NCI-H128 (cell line): Measurements from ENCODE around the gene ZNF700.
"Not testable (repeated sequence)": the region's sequence is repeated elsewhere in the genome, so short reads cannot be mapped to it uniquely, and the experiment has no call there.

ENCODE experiments used
- DNase-seq: peaks from one replicate; lab custom pipeline; 2025; ENCODE audit not compliant: unreplicated experiment; lab: John Stamatoyannopoulos, UW

ZNF700 gene

DNA sequence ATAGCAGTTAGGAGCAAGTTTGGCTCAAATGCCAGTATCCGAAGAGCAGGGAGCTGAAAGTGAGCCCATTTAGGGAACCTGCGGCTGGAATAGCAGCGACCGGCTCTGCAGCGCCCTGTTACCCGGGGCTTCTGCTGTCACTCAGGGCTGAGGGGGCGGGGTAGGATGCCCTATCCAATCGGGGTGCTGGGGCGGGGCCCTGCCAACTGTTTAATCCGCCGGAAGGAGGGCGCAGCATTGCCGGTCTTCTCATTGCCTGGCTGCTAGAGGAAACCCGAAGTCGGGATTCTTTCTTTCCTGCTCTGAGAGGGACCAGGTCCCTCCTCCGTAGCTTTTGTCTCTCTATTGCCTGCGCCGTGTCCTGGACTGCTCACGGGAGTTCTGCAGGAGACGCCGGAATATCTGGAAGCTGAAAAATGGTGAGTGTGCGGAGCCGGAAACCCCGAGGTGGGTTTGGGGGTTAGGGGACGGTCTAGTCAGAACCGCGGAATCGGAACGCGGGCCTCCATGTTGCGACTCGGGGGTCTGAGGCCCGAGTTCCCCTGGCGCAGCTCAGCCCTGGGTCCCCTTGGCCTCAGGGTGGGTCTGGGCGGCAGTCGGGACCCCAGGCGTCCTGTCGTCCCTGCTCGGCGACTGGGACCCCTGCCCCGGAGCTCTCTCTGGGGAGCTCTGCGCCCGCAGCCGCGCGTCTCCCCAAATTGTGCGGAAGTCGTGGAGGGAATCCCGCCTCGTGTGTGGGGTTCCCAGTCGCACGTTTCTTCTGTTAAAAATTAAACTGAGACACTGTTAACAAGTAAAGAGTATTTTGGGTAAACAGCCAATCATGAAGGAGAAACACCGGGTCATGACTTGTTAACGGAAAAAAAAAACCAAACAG, 62.7 kb downstream of the ZNF700 start:
- DNase-seq: peak; percentile 83

DNA sequence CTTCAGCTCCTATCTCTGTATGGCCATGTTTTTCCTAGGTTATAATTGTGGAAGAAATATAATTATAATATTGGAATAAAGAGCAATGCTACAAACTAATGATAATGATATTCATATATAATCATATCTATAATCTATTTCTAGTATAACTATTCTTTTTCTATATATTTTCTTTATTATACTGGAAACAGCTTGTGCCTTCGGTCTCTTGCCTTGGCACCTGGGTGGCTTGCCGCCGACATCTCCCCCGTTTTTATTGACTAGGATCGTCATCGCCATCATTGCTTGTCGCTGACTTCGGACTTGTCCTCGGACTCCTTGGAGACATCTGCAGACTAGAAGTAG, 64.2 kb downstream of the ZNF700 start:
- DNase-seq: no peak

- DNase-seq: not testable (repeated sequence)
Observed at GRCh38 chr19:11991921-11992320, 67.0 kb downstream of the ZNF700 start.

DNA sequence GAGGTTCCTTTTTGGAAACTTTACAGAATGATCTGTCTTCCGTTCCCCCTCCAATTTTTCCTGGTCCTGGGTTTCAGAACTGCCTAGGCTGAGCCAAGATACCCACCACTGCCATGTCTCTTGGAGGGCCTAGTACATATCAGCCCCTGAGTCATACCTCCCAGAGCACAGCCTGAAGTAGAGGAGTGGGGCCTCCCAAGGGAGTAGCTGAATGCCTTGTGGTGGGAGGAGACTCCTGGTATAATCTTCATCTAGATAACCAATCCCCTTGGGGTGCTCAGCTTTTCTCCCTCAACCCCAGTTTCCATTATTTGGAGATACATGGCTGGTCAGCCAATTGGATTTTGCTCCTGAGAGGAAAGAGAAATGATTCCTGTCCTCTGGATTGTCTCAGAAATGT, 70.3 kb downstream of the ZNF700 start:
- no peak for DNase-seq
